H1 (cell line): ENCODE results near the gene GRIK2. TPM values are rescaled to one million over a fixed set of nuclear protein-coding genes. Genes with fewer than 3 reads are reported as not detected.

Experiments
- POLR2A ChIP-seq, 2 experiments: IDR thresholded peaks; 1 replicate in 1 of 2; 2 replicates in 1 of 2; pipeline ENCODE4 v1.6.1; 2011; ENCODE audit warnings: low read depth in 2 of 2, low read length in 2 of 2, mild to moderate bottlenecking in 2 of 2; ENCODE audit errors: control extremely low read depth in 1 of 2
- polyA plus RNA-seq, 7 experiments: library from polyadenylated mRNA; depleted of rRNA in 3 of 7; stranded (reverse) in 5 of 7; unstranded in 2 of 7; fragments of >200 nt in 5 of 7; fragments of 200-250 nt in 2 of 7; gene quantifications; 1 replicate in 5 of 7; 2 replicates in 1 of 7; 4 replicates in 1 of 7; pipeline versions ENCODE4 v1.2.1 to v1.2.3, GENCODE V29; 2011 to 2013; ENCODE audit warnings: missing spikeins in 2 of 7, mixed read lengths in 2 of 7
- total RNA-seq: library from RNA; stranded (reverse); fragmentation: NEBNext Ultra II Directional; extraction: Animal tissue kit (Norgen Biotek cat#: 25700); gene quantifications from 2 replicates; pipeline ENCODE4 v1.2.1, GENCODE V29; 2021
- TF ChIP-seq, protein P1 (sequence below): fragments of 300-600 bp; sonication (generic); IDR thresholded peaks from 2 replicates; pipeline ENCODE4 v1.7.1; 2012; ENCODE audit warnings: low read length, moderate library complexity, mild to moderate bottlenecking, inconsistent platforms; ENCODE audit not compliant: insufficient replicate concordance

GRIK2 gene
- total and polyA plus RNA-seq, 2 of the 8 experiments (the other 6 are each of a cell fraction or from before 2014, with no cell fraction given), result 1.8 to 2.2 TPM

DNA sequence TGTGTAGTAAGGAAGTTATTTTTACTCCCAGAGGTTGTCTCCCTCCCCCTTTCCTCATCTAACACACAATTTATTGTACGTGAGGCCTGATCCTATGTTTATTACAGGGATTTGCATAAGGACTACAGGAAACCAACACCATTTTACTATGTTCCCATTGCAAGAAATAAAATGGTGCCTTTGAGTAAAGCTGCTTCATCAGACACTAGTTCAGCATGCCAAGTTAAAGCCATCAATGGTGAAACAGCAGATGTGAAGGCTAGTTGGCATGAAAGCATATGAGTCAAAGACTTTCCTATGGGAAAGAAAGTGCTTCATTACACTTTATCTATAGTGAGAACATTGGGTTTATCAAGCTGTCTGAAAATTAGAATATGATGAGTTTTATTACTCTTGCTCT is 543.0 kb downstream of the GRIK2 start (continued):
- TF ChIP-seq, protein P1, sequence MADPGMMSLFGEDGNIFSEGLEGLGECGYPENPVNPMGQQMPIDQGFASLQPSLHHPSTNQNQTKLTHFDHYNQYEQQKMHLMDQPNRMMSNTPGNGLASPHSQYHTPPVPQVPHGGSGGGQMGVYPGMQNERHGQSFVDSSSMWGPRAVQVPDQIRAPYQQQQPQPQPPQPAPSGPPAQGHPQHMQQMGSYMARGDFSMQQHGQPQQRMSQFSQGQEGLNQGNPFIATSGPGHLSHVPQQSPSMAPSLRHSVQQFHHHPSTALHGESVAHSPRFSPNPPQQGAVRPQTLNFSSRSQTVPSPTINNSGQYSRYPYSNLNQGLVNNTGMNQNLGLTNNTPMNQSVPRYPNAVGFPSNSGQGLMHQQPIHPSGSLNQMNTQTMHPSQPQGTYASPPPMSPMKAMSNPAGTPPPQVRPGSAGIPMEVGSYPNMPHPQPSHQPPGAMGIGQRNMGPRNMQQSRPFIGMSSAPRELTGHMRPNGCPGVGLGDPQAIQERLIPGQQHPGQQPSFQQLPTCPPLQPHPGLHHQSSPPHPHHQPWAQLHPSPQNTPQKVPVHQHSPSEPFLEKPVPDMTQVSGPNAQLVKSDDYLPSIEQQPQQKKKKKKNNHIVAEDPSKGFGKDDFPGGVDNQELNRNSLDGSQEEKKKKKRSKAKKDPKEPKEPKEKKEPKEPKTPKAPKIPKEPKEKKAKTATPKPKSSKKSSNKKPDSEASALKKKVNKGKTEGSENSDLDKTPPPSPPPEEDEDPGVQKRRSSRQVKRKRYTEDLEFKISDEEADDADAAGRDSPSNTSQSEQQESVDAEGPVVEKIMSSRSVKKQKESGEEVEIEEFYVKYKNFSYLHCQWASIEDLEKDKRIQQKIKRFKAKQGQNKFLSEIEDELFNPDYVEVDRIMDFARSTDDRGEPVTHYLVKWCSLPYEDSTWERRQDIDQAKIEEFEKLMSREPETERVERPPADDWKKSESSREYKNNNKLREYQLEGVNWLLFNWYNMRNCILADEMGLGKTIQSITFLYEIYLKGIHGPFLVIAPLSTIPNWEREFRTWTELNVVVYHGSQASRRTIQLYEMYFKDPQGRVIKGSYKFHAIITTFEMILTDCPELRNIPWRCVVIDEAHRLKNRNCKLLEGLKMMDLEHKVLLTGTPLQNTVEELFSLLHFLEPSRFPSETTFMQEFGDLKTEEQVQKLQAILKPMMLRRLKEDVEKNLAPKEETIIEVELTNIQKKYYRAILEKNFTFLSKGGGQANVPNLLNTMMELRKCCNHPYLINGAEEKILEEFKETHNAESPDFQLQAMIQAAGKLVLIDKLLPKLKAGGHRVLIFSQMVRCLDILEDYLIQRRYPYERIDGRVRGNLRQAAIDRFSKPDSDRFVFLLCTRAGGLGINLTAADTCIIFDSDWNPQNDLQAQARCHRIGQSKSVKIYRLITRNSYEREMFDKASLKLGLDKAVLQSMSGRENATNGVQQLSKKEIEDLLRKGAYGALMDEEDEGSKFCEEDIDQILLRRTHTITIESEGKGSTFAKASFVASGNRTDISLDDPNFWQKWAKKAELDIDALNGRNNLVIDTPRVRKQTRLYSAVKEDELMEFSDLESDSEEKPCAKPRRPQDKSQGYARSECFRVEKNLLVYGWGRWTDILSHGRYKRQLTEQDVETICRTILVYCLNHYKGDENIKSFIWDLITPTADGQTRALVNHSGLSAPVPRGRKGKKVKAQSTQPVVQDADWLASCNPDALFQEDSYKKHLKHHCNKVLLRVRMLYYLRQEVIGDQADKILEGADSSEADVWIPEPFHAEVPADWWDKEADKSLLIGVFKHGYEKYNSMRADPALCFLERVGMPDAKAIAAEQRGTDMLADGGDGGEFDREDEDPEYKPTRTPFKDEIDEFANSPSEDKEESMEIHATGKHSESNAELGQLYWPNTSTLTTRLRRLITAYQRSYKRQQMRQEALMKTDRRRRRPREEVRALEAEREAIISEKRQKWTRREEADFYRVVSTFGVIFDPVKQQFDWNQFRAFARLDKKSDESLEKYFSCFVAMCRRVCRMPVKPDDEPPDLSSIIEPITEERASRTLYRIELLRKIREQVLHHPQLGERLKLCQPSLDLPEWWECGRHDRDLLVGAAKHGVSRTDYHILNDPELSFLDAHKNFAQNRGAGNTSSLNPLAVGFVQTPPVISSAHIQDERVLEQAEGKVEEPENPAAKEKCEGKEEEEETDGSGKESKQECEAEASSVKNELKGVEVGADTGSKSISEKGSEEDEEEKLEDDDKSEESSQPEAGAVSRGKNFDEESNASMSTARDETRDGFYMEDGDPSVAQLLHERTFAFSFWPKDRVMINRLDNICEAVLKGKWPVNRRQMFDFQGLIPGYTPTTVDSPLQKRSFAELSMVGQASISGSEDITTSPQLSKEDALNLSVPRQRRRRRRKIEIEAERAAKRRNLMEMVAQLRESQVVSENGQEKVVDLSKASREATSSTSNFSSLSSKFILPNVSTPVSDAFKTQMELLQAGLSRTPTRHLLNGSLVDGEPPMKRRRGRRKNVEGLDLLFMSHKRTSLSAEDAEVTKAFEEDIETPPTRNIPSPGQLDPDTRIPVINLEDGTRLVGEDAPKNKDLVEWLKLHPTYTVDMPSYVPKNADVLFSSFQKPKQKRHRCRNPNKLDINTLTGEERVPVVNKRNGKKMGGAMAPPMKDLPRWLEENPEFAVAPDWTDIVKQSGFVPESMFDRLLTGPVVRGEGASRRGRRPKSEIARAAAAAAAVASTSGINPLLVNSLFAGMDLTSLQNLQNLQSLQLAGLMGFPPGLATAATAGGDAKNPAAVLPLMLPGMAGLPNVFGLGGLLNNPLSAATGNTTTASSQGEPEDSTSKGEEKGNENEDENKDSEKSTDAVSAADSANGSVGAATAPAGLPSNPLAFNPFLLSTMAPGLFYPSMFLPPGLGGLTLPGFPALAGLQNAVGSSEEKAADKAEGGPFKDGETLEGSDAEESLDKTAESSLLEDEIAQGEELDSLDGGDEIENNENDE, result no peak
- no peak for TF ChIP-seq POLR2A (IDR thresholded peaks at IDR 0.05; ENCODE audit: control extremely low read depth in 1 of 2, low read depth in 2 of 2, low read length in 2 of 2)
